PC-3 (cell line): Measurements from ENCODE around the gene SMAD5. TPM values are rescaled to one million over a fixed set of nuclear protein-coding genes. Genes with fewer than 3 reads are reported as not detected.

ENCODE experiments used
- ATAC-seq: fragments of 200-7000 bp; cut with Tn5 transposase; 2 replicates; pipeline ENCODE4 v1.9.1; 2020; ENCODE audit warnings: mild to moderate bottlenecking, moderate library complexity
- BruUV-seq: library from RNA; stranded (reverse); fragments of 400-500 nt; replicated peaks from 2 replicates; lab custom pipeline; 2021; lab: Mats Ljungman, UMichigan
- CTCF ChIA-PET: fragments of 300-600 bp; sonication (Branson Sonifier 250); formaldehyde crosslinking; loops from one replicate; lab custom pipeline; 2022; ENCODE audit warnings: antibody characterized with exemption; lab: Charles Lee
- POLR2A ChIA-PET: fragments of 300-600 bp; sonication (Branson Sonifier 250); formaldehyde crosslinking; loops from one replicate; lab custom pipeline; 2022; ENCODE audit warnings: antibody characterized with exemption; ENCODE audit not compliant: unreplicated experiment; lab: Charles Lee
- DNase-seq: peaks from one replicate; pipeline ENCODE4 v3.0.0-alpha.2; 2015
- H2AFZ ChIP-seq: fragments of 300-600 bp; sonication (generic); 2 replicates; pipeline ENCODE4 v1.6.0; 2016; ENCODE audit warnings: antibody characterized with exemption, low read length
- H3F3A ChIP-seq: fragments of 300-600 bp; sonication (generic); one replicate; pipeline ENCODE4 v1.6.0; 2017; ENCODE audit warnings: antibody characterized with exemption, low read length, control low read depth, mild to moderate bottlenecking; ENCODE audit not compliant: unreplicated experiment
- H3K27ac ChIP-seq: fragments of 300-600 bp; sonication (generic); 2 replicates; pipeline ENCODE4 v1.5.1; 2016; ENCODE audit warnings: mild to moderate bottlenecking, low read length
- H3K27me3 ChIP-seq: fragments of 300-600 bp; sonication (generic); 2 replicates; pipeline ENCODE4 v1.6.1; 2016; ENCODE audit warnings: low read length, mixed read lengths
- H3K36me3 ChIP-seq: fragments of 300-600 bp; sonication (generic); 2 replicates; pipeline ENCODE4 v1.6.1; 2016; ENCODE audit warnings: low read depth, mixed run types, low read length, mixed read lengths
- H3K4me1 ChIP-seq: fragments of 300-600 bp; sonication (generic); 2 replicates; pipeline ENCODE4 v1.5.1; 2016; ENCODE audit warnings: low read length; ENCODE audit not compliant: insufficient read depth
- H3K4me2 ChIP-seq: fragments of 300-600 bp; sonication (generic); 2 replicates; pipeline ENCODE4 v1.6.0; 2016; ENCODE audit warnings: low read length
- H3K4me3 ChIP-seq: fragments of 300-600 bp; sonication (generic); 2 replicates; pipeline ENCODE4 v1.5.1; 2016; ENCODE audit warnings: mild to moderate bottlenecking, low read length, mixed read lengths
- H3K79me2 ChIP-seq: fragments of 300-600 bp; sonication (generic); 2 replicates; pipeline ENCODE4 v1.6.1; 2017; ENCODE audit warnings: low read length, mixed read lengths
- H3K9ac ChIP-seq: fragments of 300-600 bp; sonication (generic); 2 replicates; pipeline ENCODE4 v1.6.0; 2016; ENCODE audit warnings: mild to moderate bottlenecking, low read length
- H3K9me2 ChIP-seq: fragments of 300-600 bp; sonication (generic); replicated peaks from 2 replicates; pipeline ENCODE4 v1.6.1; 2016; ENCODE audit warnings: mixed run types, low read length, mixed read lengths
- H3K9me3 ChIP-seq: fragments of 300-600 bp; sonication (generic); 2 replicates; pipeline ENCODE4 v1.6.1; 2016; ENCODE audit warnings: low read length, mixed read lengths
- H4K20me1 ChIP-seq: fragments of 300-600 bp; sonication (generic); 2 replicates; pipeline ENCODE4 v1.6.1; 2016; ENCODE audit warnings: low read length, mixed read lengths
- EZH2 ChIP-seq: fragments of 300-600 bp; sonication (generic); IDR thresholded peaks from one replicate; pipeline ENCODE4 v1.6.1; 2017; ENCODE audit warnings: antibody characterized with exemption, mild to moderate bottlenecking, low read length; ENCODE audit not compliant: unreplicated experiment
- EZH2phosphoT487 ChIP-seq: fragments of 300-600 bp; sonication (generic); IDR thresholded peaks from 2 replicates; pipeline ENCODE4 v1.6.1; 2018; ENCODE audit warnings: mild to moderate bottlenecking, antibody characterized with exemption, low read length, borderline replicate concordance
- intact Hi-C: fragments of 100-400 bp; cut with micrococcal nuclease; formaldehyde crosslinking; loops from 2 replicates; pipeline ENCODE4 v1.9.0; 2023
- total RNA-seq: library from RNA; depleted of rRNA; stranded (reverse); fragments of >200 nt; gene quantifications from 2 replicates; pipeline ENCODE4 v1.2.3, GENCODE V29; 2014
- TF ChIP-seq, protein P1 (sequence below): fragments of 300-600 bp; sonication (generic); conservative IDR thresholded peaks from 2 replicates; pipeline ENCODE4 v1.5.1; 2017; ENCODE audit warnings: antibody characterized with exemption, low read depth, mild to moderate bottlenecking, low read length

SMAD5 gene
- total RNA-seq, 1 experiment from 2014 or later, result 28.5 TPM

DNA sequence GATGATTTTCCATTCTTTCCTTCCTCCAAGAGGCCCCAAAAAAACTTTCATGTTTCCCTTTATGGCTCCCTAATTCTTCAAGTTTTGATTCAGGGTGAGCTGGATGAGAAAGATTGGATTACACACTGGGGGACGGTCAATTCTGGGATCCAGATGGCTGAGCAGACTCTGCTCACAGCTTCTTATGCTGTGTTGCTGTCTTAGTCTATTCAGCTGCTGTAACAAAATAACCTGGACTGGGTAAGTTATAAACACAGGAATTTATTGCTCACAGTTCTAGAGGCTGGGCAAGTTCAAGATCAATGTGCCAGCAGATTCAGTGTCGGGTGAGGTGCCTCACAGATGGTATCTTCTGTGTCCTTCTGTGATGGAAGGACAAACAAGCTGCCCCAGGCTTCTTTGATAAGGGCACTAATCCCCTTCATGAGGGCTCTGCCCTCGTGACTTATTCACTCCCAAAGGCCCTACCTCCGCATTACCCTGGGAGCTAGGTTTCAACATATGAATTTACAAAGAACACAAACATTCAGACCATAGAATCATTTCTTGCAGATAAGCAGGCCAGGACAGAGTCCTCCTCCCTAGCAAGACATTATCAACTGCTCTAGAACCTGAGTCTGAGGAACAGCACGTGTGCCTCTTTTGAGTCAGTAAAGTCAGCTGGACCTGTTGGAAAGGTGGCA lies 23.1 kb upstream of the SMAD5 start:
- Histone ChIP-seq H3F3A (no peaks in the 10 kb centered on the region), H3K9ac (no peak overlapping the region), H3K4me1 (no peaks in the 10 kb centered on the region), H3K4me3 (no peak overlapping the region), H3K79me2 (no peaks in the 10 kb centered on the region), H3K36me3 (no peaks in the 10 kb centered on the region), H3K9me3 (no peaks in the 10 kb centered on the region), H3K9me2 (no peaks in the 10 kb centered on the region), H3K4me2 (no peak overlapping the region), H3K27ac (no peak overlapping the region), H2AFZ (no peak overlapping the region), H4K20me1 (no peaks in the 10 kb centered on the region), H3K27me3 (no peaks in the 10 kb centered on the region)
- no peak for DNase-seq
- ATAC-seq, result no peak
- TF ChIP-seq EZH2phosphoT487, result no peak
- TF ChIP-seq, protein P1, sequence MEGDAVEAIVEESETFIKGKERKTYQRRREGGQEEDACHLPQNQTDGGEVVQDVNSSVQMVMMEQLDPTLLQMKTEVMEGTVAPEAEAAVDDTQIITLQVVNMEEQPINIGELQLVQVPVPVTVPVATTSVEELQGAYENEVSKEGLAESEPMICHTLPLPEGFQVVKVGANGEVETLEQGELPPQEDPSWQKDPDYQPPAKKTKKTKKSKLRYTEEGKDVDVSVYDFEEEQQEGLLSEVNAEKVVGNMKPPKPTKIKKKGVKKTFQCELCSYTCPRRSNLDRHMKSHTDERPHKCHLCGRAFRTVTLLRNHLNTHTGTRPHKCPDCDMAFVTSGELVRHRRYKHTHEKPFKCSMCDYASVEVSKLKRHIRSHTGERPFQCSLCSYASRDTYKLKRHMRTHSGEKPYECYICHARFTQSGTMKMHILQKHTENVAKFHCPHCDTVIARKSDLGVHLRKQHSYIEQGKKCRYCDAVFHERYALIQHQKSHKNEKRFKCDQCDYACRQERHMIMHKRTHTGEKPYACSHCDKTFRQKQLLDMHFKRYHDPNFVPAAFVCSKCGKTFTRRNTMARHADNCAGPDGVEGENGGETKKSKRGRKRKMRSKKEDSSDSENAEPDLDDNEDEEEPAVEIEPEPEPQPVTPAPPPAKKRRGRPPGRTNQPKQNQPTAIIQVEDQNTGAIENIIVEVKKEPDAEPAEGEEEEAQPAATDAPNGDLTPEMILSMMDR, result no peak
- no peak for TF ChIP-seq EZH2
- no TSS peak for BruUV-seq
- ChIA-PET CTCF (no interaction called here), POLR2A (no interaction called here)
- intact Hi-C loops, result no loop called here

DNA sequence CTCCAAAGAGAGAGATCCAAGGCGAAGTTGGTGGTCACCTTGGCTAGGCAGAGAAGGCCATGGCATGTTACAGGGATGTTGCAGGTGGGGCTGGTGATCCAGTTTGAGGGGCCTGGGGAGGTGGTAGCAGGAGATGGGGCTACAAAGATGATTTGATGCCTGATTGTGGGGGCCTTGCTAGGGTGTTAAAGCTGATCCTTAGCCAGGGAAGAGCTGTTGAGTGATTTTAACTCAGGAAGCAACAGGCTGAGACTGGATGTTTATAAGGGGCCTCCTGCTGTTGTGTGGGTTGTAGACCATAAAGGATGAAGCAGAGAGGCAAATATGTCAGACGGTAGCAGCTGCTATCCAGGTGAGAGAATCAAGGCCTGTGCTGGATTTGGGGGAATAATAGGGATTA lies 19.0 kb upstream of the SMAD5 start:
- H3K9me2 ChIP-seq, result no peaks in the 10 kb centered on the region
- intact Hi-C loops, result no loop called here

More for the DNA sequence above, 19.0 kb upstream of the SMAD5 start:
- POLR2A ChIA-PET, result no interaction called here
- no peaks in the 10 kb centered on the region for H3F3A ChIP-seq
- CTCF ChIA-PET, result no interaction called here
- no TSS peak for BruUV-seq
- no peak overlapping the region for H3K9ac ChIP-seq
- no peak overlapping the region for H3K4me2 ChIP-seq
- no peaks in the 10 kb centered on the region for H3K4me1 ChIP-seq
- ATAC-seq, result no peak
- no peak overlapping the region for H3K27ac ChIP-seq
- H4K20me1 ChIP-seq, result no peaks in the 10 kb centered on the region
- TF ChIP-seq EZH2, result no peak
- TF ChIP-seq, protein P1, result no peak
- TF ChIP-seq EZH2phosphoT487, result no peak
- no peaks in the 10 kb centered on the region for H3K27me3 ChIP-seq
- no peaks in the 10 kb centered on the region for H3K9me3 ChIP-seq
- H3K4me3 ChIP-seq, result no peak overlapping the region
- H3K79me2 ChIP-seq, result no peaks in the 10 kb centered on the region
- no peaks in the 10 kb centered on the region for H3K36me3 ChIP-seq
- no peak for DNase-seq
- H2AFZ ChIP-seq, result no peak overlapping the region
